GM23338 (cell line): ENCODE results near the gene GGA2. TPM values are rescaled to one million over a fixed set of nuclear protein-coding genes. Genes with fewer than 3 reads are reported as not detected.

Experiments
- ATAC-seq: fragments of 200-7000 bp; cut with Tn5 transposase; 3 replicates; pipeline ENCODE4 v1.9.1; 2020
- DNase-seq: peaks from one replicate; pipeline ENCODE4 v3.0.0-alpha.2; 2015; ENCODE audit warnings: low spot score
- H2AFZ ChIP-seq: fragments of 200-600 bp; sonication (generic); 2 replicates; pipeline ENCODE4 v1.8.0; 2016; ENCODE audit warnings: antibody characterized with exemption, mild to moderate bottlenecking, moderate library complexity
- H3F3A ChIP-seq: fragments of 200-600 bp; sonication (generic); replicated peaks from 2 replicates; pipeline ENCODE4 v1.8.0; 2017; ENCODE audit warnings: antibody characterized with exemption, mixed run types, low read depth
- H3K27ac ChIP-seq: fragments of 200-600 bp; sonication (generic); 2 replicates; pipeline ENCODE4 v1.6.1; 2016; ENCODE audit warnings: low read depth
- H3K27me3 ChIP-seq: fragments of 200-600 bp; sonication (generic); 2 replicates; pipeline ENCODE4 v1.8.0; 2016; ENCODE audit warnings: mild to moderate bottlenecking, mixed run types, moderate library complexity; ENCODE audit not compliant: insufficient read depth
- H3K36me3 ChIP-seq: fragments of 200-600 bp; sonication (generic); 2 replicates; pipeline ENCODE4 v1.8.0; 2016; ENCODE audit warnings: mild to moderate bottlenecking; ENCODE audit not compliant: insufficient read depth
- H3K4me1 ChIP-seq: fragments of 200-600 bp; sonication (generic); 2 replicates; pipeline ENCODE4 v1.8.0; 2016; ENCODE audit warnings: mild to moderate bottlenecking, moderate library complexity; ENCODE audit not compliant: insufficient read depth
- H3K4me2 ChIP-seq: fragments of 200-600 bp; sonication (generic); 2 replicates; pipeline ENCODE4 v1.7.1; 2017; ENCODE audit warnings: mixed run types
- H3K4me3 ChIP-seq: fragments of 200-600 bp; sonication (generic); 2 replicates; pipeline ENCODE4 v1.6.1; 2016; ENCODE audit warnings: mixed run types
- H3K79me2 ChIP-seq: fragments of 200-600 bp; sonication (generic); replicated peaks from 2 replicates; pipeline ENCODE4 v1.8.0; 2017; ENCODE audit warnings: mild to moderate bottlenecking; ENCODE audit not compliant: insufficient read depth
- H3K9me2 ChIP-seq: fragments of 200-600 bp; sonication (generic); 2 replicates; pipeline ENCODE4 v1.8.0; 2017; ENCODE audit not compliant: insufficient read depth
- H4K20me1 ChIP-seq: fragments of 200-600 bp; sonication (generic); replicated peaks from 2 replicates; pipeline ENCODE4 v1.8.0; 2017; ENCODE audit warnings: mild to moderate bottlenecking; ENCODE audit not compliant: insufficient read depth
- H3K27ac Mint-ChIP-seq: 2 replicates; pipeline ENCODE4 v1.8.0; 2020; ENCODE audit warnings: inconsistent platforms, mild to moderate bottlenecking, moderate library complexity, mixed read lengths
- H3K27me3 Mint-ChIP-seq: 3 replicates; pipeline ENCODE4 v1.8.0; 2022; ENCODE audit warnings: low read depth, mild to moderate bottlenecking, moderate library complexity, mixed read lengths, inconsistent platforms; ENCODE audit not compliant: insufficient read depth, poor library complexity
- H3K36me3 Mint-ChIP-seq: 3 replicates; pipeline ENCODE4 v1.8.0; 2021; ENCODE audit warnings: low read depth, mild to moderate bottlenecking, inconsistent platforms, moderate library complexity, mixed read lengths
- H3K4me1 Mint-ChIP-seq: 3 replicates; pipeline ENCODE4 v1.8.0; 2020; ENCODE audit warnings: mild to moderate bottlenecking, inconsistent platforms, mixed read lengths
- H3K4me3 Mint-ChIP-seq: 3 replicates; pipeline ENCODE4 v1.8.0; 2021; ENCODE audit warnings: moderate library complexity, mild to moderate bottlenecking, inconsistent platforms, mixed read lengths
- H3K9me3 Mint-ChIP-seq: 3 replicates; pipeline ENCODE4 v1.8.0; 2020; ENCODE audit warnings: moderate library complexity, mild to moderate bottlenecking, inconsistent platforms, mixed read lengths
- CREB1 ChIP-seq: fragments of 250-450 bp; sonication (Bioruptor Pico); IDR thresholded peaks from 2 replicates; pipeline ENCODE4 v1.5.0; 2020; ENCODE audit warnings: low read depth, mild to moderate bottlenecking, moderate library complexity
- EZH2 ChIP-seq: fragments of 200-600 bp; sonication (generic); IDR thresholded peaks from one replicate; pipeline ENCODE4 v1.8.0; 2017; ENCODE audit warnings: antibody characterized with exemption, mild to moderate bottlenecking, low read depth; ENCODE audit not compliant: unreplicated experiment
- EZH2phosphoT487 ChIP-seq: fragments of 200-600 bp; sonication (generic); IDR thresholded peaks from one replicate; pipeline ENCODE4 v1.8.1; 2018; ENCODE audit warnings: antibody characterized with exemption; ENCODE audit not compliant: unreplicated experiment
- JUNB ChIP-seq: IDR thresholded peaks from one replicate; pipeline ENCODE4 v1.6.1; 2016; ENCODE audit warnings: antibody characterized with exemption; ENCODE audit not compliant: unreplicated experiment
- NANOG ChIP-seq: IDR thresholded peaks from 2 replicates; pipeline ENCODE4 v1.6.1; 2016; ENCODE audit warnings: antibody characterized with exemption, borderline replicate concordance
- STAT1 ChIP-seq: IDR thresholded peaks from one replicate; pipeline ENCODE4 v1.6.1; 2016; ENCODE audit warnings: antibody characterized with exemption; ENCODE audit not compliant: unreplicated experiment
- ZNF114 ChIP-seq: fragments of 250-450 bp; sonication (Bioruptor Pico); IDR thresholded peaks from 2 replicates; pipeline ENCODE4 v1.5.0; 2020; ENCODE audit warnings: mild to moderate bottlenecking, moderate library complexity
- ZNF331 ChIP-seq: fragments of 250-450 bp; sonication (Bioruptor Pico); IDR thresholded peaks from 2 replicates; pipeline ENCODE4 v1.5.0; 2020; ENCODE audit warnings: low read depth, mild to moderate bottlenecking, moderate library complexity
- polyA plus RNA-seq: library from polyadenylated mRNA; unstranded; fragments of >200 nt; fragmentation: Nextera tagmentation; extraction: Ambion mirVana; gene quantifications from 2 replicates; pipeline ENCODE4 v1.2.1, GENCODE V29; 2016
- total RNA-seq: library from RNA; depleted of rRNA; stranded (reverse); fragments of >200 nt; shearing (Covaris generic); gene quantifications from 2 replicates; pipeline ENCODE4 v1.2.3, GENCODE V29; 2014
- TF ChIP-seq, protein P1 (sequence below): IDR thresholded peaks from 2 replicates; pipeline ENCODE4 v1.6.1; 2016; ENCODE audit warnings: antibody characterized with exemption
- TF ChIP-seq, protein P2 (sequence below): IDR thresholded peaks from one replicate; pipeline ENCODE4 v1.6.1; 2018; ENCODE audit warnings: antibody characterized with exemption; ENCODE audit not compliant: unreplicated experiment
- TF ChIP-seq, protein P3 (sequence below): fragments of 250-450 bp; sonication (Bioruptor Pico); IDR thresholded peaks from 2 replicates; pipeline ENCODE4 v1.5.0; 2020; ENCODE audit warnings: mild to moderate bottlenecking, moderate library complexity

GGA2 gene
- total and polyA plus RNA-seq, 2 experiments from 2014 or later = 40.3 to 76.6 TPM

DNA sequence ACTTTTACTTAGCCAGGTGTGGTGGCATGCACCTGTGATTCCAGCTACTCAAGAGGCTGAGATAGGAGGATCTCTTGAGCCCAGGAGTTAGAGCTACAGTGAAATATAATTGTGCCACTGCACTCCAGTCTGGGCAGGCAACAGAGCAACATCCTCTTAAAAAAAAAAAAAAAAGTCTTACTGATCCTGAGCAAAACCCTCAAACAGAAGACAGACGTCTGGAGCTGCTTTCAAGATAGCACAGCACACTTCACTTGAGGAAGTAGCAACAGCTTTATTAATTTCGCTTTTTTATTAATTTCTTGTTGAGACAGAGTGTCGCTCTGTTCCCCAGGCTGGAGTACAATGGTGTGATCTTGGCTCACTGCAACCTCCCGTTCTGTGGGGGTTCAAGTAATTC, 10.2 kb upstream of the GGA2 start:
- no peaks in the 10 kb centered on the region for H3K9me2 ChIP-seq
- H3K4me2 ChIP-seq = no peak overlapping the region
- no peaks in the 10 kb centered on the region for H3K79me2 ChIP-seq
- no peaks in the 10 kb centered on the region for H3F3A ChIP-seq
- H3K27ac ChIP-seq = no peak overlapping the region
- no peak overlapping the region for H3K27ac Mint-ChIP-seq
- no peak overlapping the region for H3K4me3 Mint-ChIP-seq
- no peaks in the 10 kb centered on the region; the same call in none of the 2 replicates for H4K20me1 ChIP-seq
- no peaks in the 10 kb centered on the region for H3K27me3 Mint-ChIP-seq
- no peak overlapping the region for H3K4me3 ChIP-seq
- H3K36me3 Mint-ChIP-seq = peaks cover 57% of the 10 kb centered on the region
- no peaks in the 10 kb centered on the region; the same call in 2 of the 3 replicates for H3K9me3 Mint-ChIP-seq
- H2AFZ ChIP-seq = no peak overlapping the region
- DNase-seq (no peak), ATAC-seq (no peak)
- H3K36me3 ChIP-seq = peaks cover 21% of the 10 kb centered on the region
- no peaks in the 10 kb centered on the region for H3K4me1 Mint-ChIP-seq
- no peak for TF ChIP-seq NANOG
- no peak for TF ChIP-seq JUNB
- no peak for TF ChIP-seq EZH2
- no peak for TF ChIP-seq EZH2phosphoT487
- TF ChIP-seq, protein P1, sequence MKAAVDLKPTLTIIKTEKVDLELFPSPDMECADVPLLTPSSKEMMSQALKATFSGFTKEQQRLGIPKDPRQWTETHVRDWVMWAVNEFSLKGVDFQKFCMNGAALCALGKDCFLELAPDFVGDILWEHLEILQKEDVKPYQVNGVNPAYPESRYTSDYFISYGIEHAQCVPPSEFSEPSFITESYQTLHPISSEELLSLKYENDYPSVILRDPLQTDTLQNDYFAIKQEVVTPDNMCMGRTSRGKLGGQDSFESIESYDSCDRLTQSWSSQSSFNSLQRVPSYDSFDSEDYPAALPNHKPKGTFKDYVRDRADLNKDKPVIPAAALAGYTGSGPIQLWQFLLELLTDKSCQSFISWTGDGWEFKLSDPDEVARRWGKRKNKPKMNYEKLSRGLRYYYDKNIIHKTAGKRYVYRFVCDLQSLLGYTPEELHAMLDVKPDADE = no peak
- TF ChIP-seq CREB1 (CRISPR knock-in tag) = no peak
- TF ChIP-seq, protein P2, sequence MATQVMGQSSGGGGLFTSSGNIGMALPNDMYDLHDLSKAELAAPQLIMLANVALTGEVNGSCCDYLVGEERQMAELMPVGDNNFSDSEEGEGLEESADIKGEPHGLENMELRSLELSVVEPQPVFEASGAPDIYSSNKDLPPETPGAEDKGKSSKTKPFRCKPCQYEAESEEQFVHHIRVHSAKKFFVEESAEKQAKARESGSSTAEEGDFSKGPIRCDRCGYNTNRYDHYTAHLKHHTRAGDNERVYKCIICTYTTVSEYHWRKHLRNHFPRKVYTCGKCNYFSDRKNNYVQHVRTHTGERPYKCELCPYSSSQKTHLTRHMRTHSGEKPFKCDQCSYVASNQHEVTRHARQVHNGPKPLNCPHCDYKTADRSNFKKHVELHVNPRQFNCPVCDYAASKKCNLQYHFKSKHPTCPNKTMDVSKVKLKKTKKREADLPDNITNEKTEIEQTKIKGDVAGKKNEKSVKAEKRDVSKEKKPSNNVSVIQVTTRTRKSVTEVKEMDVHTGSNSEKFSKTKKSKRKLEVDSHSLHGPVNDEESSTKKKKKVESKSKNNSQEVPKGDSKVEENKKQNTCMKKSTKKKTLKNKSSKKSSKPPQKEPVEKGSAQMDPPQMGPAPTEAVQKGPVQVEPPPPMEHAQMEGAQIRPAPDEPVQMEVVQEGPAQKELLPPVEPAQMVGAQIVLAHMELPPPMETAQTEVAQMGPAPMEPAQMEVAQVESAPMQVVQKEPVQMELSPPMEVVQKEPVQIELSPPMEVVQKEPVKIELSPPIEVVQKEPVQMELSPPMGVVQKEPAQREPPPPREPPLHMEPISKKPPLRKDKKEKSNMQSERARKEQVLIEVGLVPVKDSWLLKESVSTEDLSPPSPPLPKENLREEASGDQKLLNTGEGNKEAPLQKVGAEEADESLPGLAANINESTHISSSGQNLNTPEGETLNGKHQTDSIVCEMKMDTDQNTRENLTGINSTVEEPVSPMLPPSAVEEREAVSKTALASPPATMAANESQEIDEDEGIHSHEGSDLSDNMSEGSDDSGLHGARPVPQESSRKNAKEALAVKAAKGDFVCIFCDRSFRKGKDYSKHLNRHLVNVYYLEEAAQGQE = no peak
- TF ChIP-seq STAT1 = no peak
- TF ChIP-seq, protein P3, sequence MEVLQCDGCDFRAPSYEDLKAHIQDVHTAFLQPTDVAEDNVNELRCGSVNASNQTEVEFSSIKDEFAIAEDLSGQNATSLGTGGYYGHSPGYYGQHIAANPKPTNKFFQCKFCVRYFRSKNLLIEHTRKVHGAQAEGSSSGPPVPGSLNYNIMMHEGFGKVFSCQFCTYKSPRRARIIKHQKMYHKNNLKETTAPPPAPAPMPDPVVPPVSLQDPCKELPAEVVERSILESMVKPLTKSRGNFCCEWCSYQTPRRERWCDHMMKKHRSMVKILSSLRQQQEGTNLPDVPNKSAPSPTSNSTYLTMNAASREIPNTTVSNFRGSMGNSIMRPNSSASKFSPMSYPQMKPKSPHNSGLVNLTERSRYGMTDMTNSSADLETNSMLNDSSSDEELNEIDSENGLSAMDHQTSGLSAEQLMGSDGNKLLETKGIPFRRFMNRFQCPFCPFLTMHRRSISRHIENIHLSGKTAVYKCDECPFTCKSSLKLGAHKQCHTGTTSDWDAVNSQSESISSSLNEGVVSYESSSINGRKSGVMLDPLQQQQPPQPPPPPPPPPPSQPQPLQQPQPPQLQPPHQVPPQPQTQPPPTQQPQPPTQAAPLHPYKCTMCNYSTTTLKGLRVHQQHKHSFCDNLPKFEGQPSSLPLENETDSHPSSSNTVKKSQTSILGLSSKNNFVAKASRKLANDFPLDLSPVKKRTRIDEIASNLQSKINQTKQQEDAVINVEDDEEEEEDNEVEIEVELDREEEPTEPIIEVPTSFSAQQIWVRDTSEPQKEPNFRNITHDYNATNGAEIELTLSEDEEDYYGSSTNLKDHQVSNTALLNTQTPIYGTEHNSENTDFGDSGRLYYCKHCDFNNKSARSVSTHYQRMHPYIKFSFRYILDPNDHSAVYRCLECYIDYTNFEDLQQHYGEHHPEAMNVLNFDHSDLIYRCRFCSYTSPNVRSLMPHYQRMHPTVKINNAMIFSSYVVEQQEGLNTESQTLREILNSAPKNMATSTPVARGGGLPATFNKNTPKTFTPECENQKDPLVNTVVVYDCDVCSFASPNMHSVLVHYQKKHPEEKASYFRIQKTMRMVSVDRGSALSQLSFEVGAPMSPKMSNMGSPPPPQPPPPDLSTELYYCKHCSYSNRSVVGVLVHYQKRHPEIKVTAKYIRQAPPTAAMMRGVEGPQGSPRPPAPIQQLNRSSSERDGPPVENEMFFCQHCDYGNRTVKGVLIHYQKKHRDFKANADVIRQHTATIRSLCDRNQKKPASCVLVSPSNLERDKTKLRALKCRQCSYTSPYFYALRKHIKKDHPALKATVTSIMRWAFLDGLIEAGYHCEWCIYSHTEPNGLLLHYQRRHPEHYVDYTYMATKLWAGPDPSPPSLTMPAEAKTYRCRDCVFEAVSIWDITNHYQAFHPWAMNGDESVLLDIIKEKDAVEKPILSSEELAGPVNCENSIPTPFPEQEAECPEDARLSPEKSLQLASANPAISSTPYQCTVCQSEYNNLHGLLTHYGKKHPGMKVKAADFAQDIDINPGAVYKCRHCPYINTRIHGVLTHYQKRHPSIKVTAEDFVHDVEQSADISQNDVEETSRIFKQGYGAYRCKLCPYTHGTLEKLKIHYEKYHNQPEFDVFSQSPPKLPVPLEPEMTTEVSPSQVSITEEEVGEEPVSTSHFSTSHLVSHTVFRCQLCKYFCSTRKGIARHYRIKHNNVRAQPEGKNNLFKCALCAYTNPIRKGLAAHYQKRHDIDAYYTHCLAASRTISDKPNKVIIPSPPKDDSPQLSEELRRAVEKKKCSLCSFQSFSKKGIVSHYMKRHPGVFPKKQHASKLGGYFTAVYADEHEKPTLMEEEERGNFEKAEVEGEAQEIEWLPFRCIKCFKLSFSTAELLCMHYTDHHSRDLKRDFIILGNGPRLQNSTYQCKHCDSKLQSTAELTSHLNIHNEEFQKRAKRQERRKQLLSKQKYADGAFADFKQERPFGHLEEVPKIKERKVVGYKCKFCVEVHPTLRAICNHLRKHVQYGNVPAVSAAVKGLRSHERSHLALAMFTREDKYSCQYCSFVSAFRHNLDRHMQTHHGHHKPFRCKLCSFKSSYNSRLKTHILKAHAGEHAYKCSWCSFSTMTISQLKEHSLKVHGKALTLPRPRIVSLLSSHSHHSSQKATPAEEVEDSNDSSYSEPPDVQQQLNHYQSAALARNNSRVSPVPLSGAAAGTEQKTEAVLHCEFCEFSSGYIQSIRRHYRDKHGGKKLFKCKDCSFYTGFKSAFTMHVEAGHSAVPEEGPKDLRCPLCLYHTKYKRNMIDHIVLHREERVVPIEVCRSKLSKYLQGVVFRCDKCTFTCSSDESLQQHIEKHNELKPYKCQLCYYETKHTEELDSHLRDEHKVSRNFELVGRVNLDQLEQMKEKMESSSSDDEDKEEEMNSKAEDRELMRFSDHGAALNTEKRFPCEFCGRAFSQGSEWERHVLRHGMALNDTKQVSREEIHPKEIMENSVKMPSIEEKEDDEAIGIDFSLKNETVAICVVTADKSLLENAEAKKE (CRISPR knock-in tag) = no peak
- TF ChIP-seq ZNF114 (CRISPR knock-in tag) = no peak
- no peak for TF ChIP-seq ZNF331 (CRISPR knock-in tag)
- no peaks in the 10 kb centered on the region for H3K4me1 ChIP-seq
- no peaks in the 10 kb centered on the region for H3K27me3 ChIP-seq
